RWPE2 (cell line): Measurements from ENCODE around the gene TSPEAR.

Experiments
- ATAC-seq: fragments of 200-7000 bp; cut with Tn5 transposase; 3 replicates; pipeline ENCODE4 v1.9.1; 2021; ENCODE audit warnings: low read depth
- DNase-seq: peaks from one replicate; pipeline ENCODE4 v3.0.0-alpha.2; 2020; ENCODE audit warnings: low spot score
- H3K27ac ChIP-seq: fragments of 450-650 bp; 2 replicates; pipeline ENCODE4 v1.5.1; 2017; ENCODE audit warnings: mild to moderate bottlenecking; ENCODE audit not compliant: poor library complexity, severe bottlenecking
- H3K27me3 ChIP-seq: fragments of 250-450 bp; sonication (Bioruptor Pico); 2 replicates; pipeline ENCODE4 v1.5.1; 2021; ENCODE audit warnings: mild to moderate bottlenecking, moderate library complexity; ENCODE audit not compliant: insufficient read depth, poor library complexity, severe bottlenecking
- H3K36me3 ChIP-seq: fragments of 250-450 bp; sonication (Bioruptor Pico); 2 replicates; pipeline ENCODE4 v1.5.1; 2020; ENCODE audit warnings: low read depth, mild to moderate bottlenecking, moderate library complexity
- H3K4me1 ChIP-seq: fragments of 250-450 bp; sonication (Bioruptor Pico); 2 replicates; pipeline ENCODE4 v1.5.1; 2021; ENCODE audit warnings: mild to moderate bottlenecking, moderate library complexity; ENCODE audit not compliant: insufficient read depth, poor library complexity, severe bottlenecking
- H3K4me3 ChIP-seq: fragments of 250-450 bp; sonication (Bioruptor Pico); 2 replicates; pipeline ENCODE4 v1.5.1; 2021; ENCODE audit warnings: mild to moderate bottlenecking, moderate library complexity; ENCODE audit not compliant: severe bottlenecking
- H3K9me3 ChIP-seq: fragments of 250-450 bp; sonication (Bioruptor Pico); 2 replicates; pipeline ENCODE4 v1.5.1; 2021; ENCODE audit warnings: mild to moderate bottlenecking, moderate library complexity; ENCODE audit not compliant: severe bottlenecking
- CTCF ChIP-seq: fragments of 450-650 bp; IDR thresholded peaks from one replicate; pipeline ENCODE4 v1.5.1; 2017; ENCODE audit warnings: mild to moderate bottlenecking, moderate library complexity; ENCODE audit not compliant: poor library complexity, severe bottlenecking

The TSPEAR gene

GRCh38 chr21:44534688-44535087 lies 176.7 kb downstream of the TSPEAR start:
- no peak for DNase-seq
- no peak for TF ChIP-seq CTCF

GRCh38 chr21:44533891-44534627 lies 177.3 kb downstream of the TSPEAR start:
- H3K27ac ChIP-seq, result no peak overlapping the region
- DNase-seq, result peak; percentile 43
- no peaks in the 10 kb centered on the region for H3K4me1 ChIP-seq
- H3K36me3 ChIP-seq, result no peaks in the 10 kb centered on the region
- H3K27me3 ChIP-seq, result no peaks in the 10 kb centered on the region
- no peak overlapping the region for H3K4me3 ChIP-seq
- no peak for TF ChIP-seq CTCF
- no peaks in the 10 kb centered on the region for H3K9me3 ChIP-seq
- no peak for ATAC-seq

More at GRCh38 chr21:44534688-44535087, 176.7 kb downstream of the TSPEAR start:
- no peaks in the 10 kb centered on the region for H3K9me3 ChIP-seq
- H3K27ac ChIP-seq, result no peak overlapping the region
- H3K4me3 ChIP-seq, result no peak overlapping the region
- H3K27me3 ChIP-seq, result no peaks in the 10 kb centered on the region
- H3K4me1 ChIP-seq, result no peaks in the 10 kb centered on the region
- ATAC-seq, result no peak
- no peaks in the 10 kb centered on the region for H3K36me3 ChIP-seq

- Histone ChIP-seq H3K4me3 (no peak overlapping the region), H3K27ac (no peak overlapping the region), H3K27me3 (no peaks in the 10 kb centered on the region), H3K4me1 (no peaks in the 10 kb centered on the region), H3K36me3 (no peaks in the 10 kb centered on the region), H3K9me3 (no peaks in the 10 kb centered on the region)
- ATAC-seq, result no peak
- peak; percentile 56 for DNase-seq
- TF ChIP-seq CTCF, result no peak
Measured at GRCh38 chr21:44533121-44533890, 178.1 kb downstream of the TSPEAR start.

GRCh38 chr21:44532712-44533111 lies 178.7 kb downstream of the TSPEAR start:
- H3K9me3 ChIP-seq, result no peaks in the 10 kb centered on the region
- DNase-seq (no peak), ATAC-seq (no peak)
- TF ChIP-seq CTCF, result no peak
- H3K4me1 ChIP-seq, result no peaks in the 10 kb centered on the region
- H3K4me3 ChIP-seq, result no peak overlapping the region
- H3K27me3 ChIP-seq, result no peaks in the 10 kb centered on the region
- H3K36me3 ChIP-seq, result no peaks in the 10 kb centered on the region
- H3K27ac ChIP-seq, result no peak overlapping the region
